ENCODE data around the gene POPDC3.

POPDC3 gene

DNA sequence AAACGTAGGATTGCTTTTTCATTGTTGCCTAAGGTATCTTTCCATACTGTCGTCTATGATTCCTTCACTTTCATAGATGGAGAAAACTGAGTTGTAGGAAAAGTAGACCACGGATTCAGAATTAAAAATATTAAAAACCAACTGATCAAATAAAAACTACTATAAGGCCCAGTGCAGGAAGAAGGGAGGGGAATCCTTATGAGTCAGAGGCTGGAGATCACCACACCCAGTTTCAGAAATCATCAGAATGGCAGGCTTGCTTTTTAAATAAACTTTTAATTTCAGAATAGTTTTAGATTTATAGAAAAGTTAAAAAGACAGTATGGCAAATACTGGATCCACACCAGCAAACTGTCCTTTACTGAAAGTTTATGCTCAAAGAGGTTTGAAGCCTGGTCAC lies 32.0 kb upstream of the POPDC3 start:
- no peaks in the 10 kb centered on the region for H3K27me3 ChIP-seq (ENCODE audit: control insufficient read depth, insufficient read depth, low read length)
- no peak overlapping the region for H3K9ac ChIP-seq (ENCODE audit: low read length)
- no peaks in the 10 kb centered on the region for H3K9me3 ChIP-seq (ENCODE audit: control insufficient read depth, insufficient read depth, low read depth, low read length)
- no peak overlapping the region for H3K27ac ChIP-seq (ENCODE audit: low read depth, low read length)
- H3K4me1 ChIP-seq (ENCODE audit: control insufficient read depth, insufficient read depth, low read length): 0 out of 2 replicates have a peak, but pooled peaks cover 4% of the 10 kb centered on the region
- no peaks in the 10 kb centered on the region for H3K36me3 ChIP-seq (ENCODE audit: control insufficient read depth, insufficient read depth, low read length)
- H3K4me3 ChIP-seq (ENCODE audit: low read depth, low read length): no peak overlapping the region

DNA sequence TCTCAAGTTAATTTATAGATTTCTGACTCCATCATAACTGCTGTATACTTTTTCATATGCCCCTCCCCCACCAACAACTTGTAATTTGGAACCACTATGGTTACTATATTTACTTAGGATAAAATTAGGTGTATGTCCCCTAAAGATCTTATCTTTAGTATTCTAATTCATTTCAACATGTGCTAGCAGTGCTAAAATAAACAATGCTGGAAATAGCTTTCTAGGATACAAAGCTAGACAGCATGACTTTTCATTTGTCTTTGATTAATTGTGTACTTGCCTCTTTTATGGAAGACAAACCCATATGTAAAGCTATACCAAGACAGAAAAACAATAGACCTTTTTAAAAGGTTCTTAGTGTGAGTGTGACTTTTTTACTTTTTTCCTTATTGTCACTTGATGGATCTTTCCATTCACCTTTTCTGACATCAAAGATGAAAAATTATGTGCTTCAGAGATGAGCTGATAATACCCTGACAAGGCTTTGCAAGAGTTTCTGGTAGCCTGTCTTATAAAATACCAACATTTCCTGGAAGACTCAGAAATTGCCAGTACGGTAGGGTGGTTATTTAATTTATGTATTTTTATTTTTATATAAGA lies 31.2 kb upstream of the POPDC3 start:
- no peak overlapping the region for H3K9ac ChIP-seq (ENCODE audit: low read length)
- H3K9me3 ChIP-seq (ENCODE audit: control insufficient read depth, insufficient read depth, low read depth, low read length): no peaks in the 10 kb centered on the region
- H3K4me3 ChIP-seq (ENCODE audit: low read depth, low read length): no peak overlapping the region
- H3K27me3 ChIP-seq (ENCODE audit: control insufficient read depth, insufficient read depth, low read length): no peaks in the 10 kb centered on the region
- no peak overlapping the region for H3K27ac ChIP-seq (ENCODE audit: low read depth, low read length)
- H3K36me3 ChIP-seq (ENCODE audit: control insufficient read depth, insufficient read depth, low read length): no peaks in the 10 kb centered on the region
- H3K4me1 ChIP-seq (ENCODE audit: control insufficient read depth, insufficient read depth, low read length): 0 out of 2 replicates have a peak, but pooled peaks cover 4% of the 10 kb centered on the region

DNA sequence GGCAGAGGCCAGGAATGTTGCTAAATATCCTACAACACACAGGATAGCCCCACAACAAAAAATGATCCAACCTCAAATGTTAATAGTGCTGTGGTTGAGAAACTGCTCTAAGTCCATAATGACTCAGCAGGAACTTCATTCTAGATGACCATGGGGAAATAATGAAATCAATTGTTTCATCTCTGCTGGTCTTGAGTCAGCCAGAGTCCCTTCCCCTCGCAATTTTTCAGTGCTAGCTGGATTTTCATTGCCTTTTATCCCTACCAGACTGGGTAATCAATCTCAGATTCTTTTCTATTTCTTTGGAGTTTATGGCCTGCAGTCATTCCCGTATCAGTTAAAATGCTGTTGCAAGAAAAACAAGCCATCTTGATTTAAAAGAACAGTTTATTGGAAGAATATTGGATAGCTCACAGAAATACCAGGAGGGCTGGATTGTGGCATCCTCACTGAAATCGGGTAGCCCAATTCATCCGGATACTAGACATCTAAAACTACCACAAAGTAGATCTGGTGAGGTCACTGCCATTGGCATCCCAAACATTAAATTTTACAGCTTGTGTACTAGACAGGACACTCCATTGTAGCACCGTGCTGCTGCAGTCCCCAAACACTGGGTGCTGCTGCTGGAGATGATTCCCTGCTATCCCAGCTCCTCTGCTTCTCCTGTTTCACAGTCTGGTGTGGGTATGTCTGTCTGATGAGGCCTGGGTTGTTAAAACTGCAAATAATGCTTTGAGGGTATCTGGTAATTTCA lies 30.3 kb upstream of the POPDC3 start:
- H3K4me1 ChIP-seq (ENCODE audit: control insufficient read depth, insufficient read depth, low read length): 0 out of 2 replicates have a peak, but pooled peaks cover 4% of the 10 kb centered on the region
- no peaks in the 10 kb centered on the region for H3K36me3 ChIP-seq (ENCODE audit: control insufficient read depth, insufficient read depth, low read length)
- H3K4me3 ChIP-seq (ENCODE audit: low read depth, low read length): no peak overlapping the region
- H3K9me3 ChIP-seq (ENCODE audit: control insufficient read depth, insufficient read depth, low read depth, low read length): no peaks in the 10 kb centered on the region
- no peaks in the 10 kb centered on the region for H3K27me3 ChIP-seq (ENCODE audit: control insufficient read depth, insufficient read depth, low read length)
- no peak overlapping the region for H3K27ac ChIP-seq (ENCODE audit: low read depth, low read length)
- no peak overlapping the region for H3K9ac ChIP-seq (ENCODE audit: low read length)

DNA sequence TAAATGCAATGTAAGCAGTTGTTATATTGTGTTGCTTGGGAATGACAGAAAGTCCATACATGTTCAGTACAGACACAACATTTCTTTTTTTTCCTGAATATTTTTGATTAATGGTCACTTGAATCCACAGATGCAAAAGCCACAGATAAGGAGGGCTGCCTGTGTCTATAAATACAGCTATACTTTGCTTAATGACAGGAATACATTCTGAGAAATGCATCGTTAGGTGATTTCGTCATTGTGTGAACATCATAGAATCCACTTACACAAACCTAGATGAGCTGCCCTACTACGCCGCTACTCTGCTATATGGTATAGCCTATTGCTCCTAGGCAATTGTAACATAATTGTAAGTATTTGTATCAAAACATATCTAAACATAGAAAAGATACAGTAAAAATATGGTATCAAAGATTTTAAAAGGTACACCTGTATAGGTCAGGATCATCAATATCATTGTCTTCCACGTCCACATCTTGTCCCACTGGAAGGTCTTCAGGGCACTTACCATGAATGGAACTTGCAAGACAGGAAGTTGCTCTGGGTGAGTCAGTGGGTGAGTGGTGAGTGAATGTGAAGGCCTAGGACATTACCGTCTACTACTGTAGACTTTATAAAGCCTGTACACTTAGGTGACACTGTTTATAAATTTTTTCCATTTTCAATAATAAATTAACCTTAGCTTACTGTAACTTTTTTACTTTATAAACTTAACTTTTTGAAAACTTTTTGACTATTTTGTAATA lies 27.9 kb upstream of the POPDC3 start:
- no peaks in the 10 kb centered on the region for H3K27me3 ChIP-seq (ENCODE audit: control insufficient read depth, insufficient read depth, low read length)

DNA sequence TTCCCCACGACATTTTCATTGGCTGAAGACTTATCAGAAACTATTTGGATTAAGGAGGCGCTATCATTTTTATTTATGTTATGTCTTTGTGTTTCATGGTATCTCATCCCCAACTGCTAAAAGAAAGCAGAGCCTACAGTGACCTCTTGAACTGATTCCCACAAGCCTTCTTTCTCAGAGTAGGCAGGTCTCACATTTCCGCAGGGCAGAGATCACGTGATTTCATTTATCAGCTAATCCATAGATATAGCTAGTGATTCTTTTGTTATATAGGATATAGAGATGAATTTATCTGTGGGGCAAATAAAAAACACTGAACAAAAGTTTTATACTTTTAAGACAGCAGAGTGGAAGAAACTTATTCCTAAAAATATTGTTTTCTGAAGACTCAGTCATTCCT lies 25.0 kb upstream of the POPDC3 start:
- Histone ChIP-seq H3K27me3 (ENCODE audit: control insufficient read depth, insufficient read depth, low read length) (no peaks in the 10 kb centered on the region), H3K4me3 (ENCODE audit: low read depth, low read length) (no peak overlapping the region), H3K9ac (ENCODE audit: low read length) (no peak overlapping the region), H3K9me3 (ENCODE audit: control insufficient read depth, insufficient read depth, low read depth, low read length) (no peaks in the 10 kb centered on the region), H3K36me3 (ENCODE audit: control insufficient read depth, insufficient read depth, low read length) (no peaks in the 10 kb centered on the region), H3K27ac (ENCODE audit: low read depth, low read length) (no peak overlapping the region), H3K4me1 (ENCODE audit: control insufficient read depth, insufficient read depth, low read length) (no peaks in the 10 kb centered on the region)

More for the DNA sequence above, 27.9 kb upstream of the POPDC3 start:
- Histone ChIP-seq H3K27ac (ENCODE audit: low read depth, low read length) (no peak overlapping the region), H3K4me3 (ENCODE audit: low read depth, low read length) (no peak overlapping the region), H3K9me3 (ENCODE audit: control insufficient read depth, insufficient read depth, low read depth, low read length) (no peaks in the 10 kb centered on the region), H3K36me3 (ENCODE audit: control insufficient read depth, insufficient read depth, low read length) (no peaks in the 10 kb centered on the region), H3K9ac (ENCODE audit: low read length) (no peak overlapping the region), H3K4me1 (ENCODE audit: control insufficient read depth, insufficient read depth, low read length) (0 out of 2 replicates have a peak, but pooled peaks cover 4% of the 10 kb centered on the region)

DNA sequence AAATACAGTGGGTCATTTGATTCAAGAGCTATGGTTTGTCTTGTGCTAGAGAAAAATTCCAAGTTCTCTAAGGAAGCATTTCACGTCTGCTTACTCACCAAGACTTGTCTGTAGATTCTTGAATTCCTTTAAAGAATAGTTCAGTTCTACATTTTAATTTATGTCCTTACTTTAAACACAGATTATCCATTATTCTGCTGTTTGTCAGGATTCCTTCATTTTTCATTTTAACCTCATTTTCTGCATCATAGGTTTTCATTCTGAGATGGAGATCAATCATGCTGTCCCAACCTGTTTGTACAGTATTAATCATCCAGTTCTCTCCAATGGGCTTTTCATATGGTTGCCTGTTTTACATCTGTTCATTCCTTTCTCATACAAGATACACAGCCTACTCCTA lies 24.5 kb upstream of the POPDC3 start:
- no peak overlapping the region for H3K27ac ChIP-seq (ENCODE audit: low read depth, low read length)
- H3K36me3 ChIP-seq (ENCODE audit: control insufficient read depth, insufficient read depth, low read length): no peaks in the 10 kb centered on the region
- H3K4me1 ChIP-seq (ENCODE audit: control insufficient read depth, insufficient read depth, low read length): no peaks in the 10 kb centered on the region
- H3K9ac ChIP-seq (ENCODE audit: low read length): no peak overlapping the region
- H3K9me3 ChIP-seq (ENCODE audit: control insufficient read depth, insufficient read depth, low read depth, low read length): no peaks in the 10 kb centered on the region
- H3K4me3 ChIP-seq (ENCODE audit: low read depth, low read length): no peak overlapping the region
- no peaks in the 10 kb centered on the region for H3K27me3 ChIP-seq (ENCODE audit: control insufficient read depth, insufficient read depth, low read length)

DNA sequence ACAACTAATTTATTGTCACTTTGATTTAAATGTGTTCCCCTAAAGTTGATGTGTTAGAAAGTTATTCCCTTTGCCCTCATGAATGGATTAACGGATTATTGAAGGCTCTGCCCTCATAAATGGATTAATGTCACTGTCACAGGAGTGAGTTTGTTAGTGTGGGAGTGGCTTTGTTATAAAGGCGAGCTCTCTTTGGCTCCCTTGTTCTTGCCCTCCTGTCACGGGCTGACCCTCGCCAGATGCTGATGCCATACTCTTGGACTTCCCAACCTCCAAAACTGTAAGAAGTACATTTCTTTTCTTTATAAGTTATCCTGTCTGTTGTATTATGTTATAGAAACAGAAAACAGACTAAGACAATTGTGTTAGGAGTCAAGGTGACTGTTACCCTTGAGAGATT lies 22.7 kb upstream of the POPDC3 start:
- Histone ChIP-seq H3K9ac (ENCODE audit: low read length) (no peak overlapping the region), H3K36me3 (ENCODE audit: control insufficient read depth, insufficient read depth, low read length) (no peaks in the 10 kb centered on the region), H3K4me1 (ENCODE audit: control insufficient read depth, insufficient read depth, low read length) (no peaks in the 10 kb centered on the region), H3K4me3 (ENCODE audit: low read depth, low read length) (no peak overlapping the region), H3K27ac (ENCODE audit: low read depth, low read length) (no peak overlapping the region), H3K9me3 (ENCODE audit: control insufficient read depth, insufficient read depth, low read depth, low read length) (no peaks in the 10 kb centered on the region), H3K27me3 (ENCODE audit: control insufficient read depth, insufficient read depth, low read length) (no peaks in the 10 kb centered on the region)

DNA sequence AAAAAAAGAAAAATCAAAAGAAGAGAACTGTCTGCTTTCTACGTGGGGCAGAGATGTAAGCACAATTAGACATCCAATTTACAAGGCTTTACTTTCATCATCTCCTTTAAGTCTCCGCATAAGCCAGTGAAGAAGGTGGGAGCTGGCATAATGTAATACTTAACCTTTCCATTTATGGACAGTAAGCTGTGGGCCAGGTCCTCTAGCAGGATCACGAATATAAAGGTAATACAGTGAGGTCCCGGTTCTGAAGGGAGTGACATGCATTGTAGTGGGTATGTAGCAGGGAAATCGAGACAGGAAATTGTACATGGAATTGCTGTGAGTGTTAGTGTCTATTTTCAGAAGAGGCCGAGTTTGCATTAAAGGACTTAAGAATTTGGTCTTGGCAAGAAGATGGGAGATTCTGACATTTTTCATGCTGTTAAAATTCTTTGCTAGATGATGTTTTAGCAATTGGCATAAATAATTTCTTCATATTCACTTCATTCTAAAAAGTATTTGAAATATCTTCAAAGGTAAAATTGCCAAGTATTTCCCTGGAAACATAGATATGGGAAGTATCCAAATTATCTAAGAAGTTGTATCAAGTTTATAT lies 20.4 kb upstream of the POPDC3 start:
- no peak overlapping the region for H3K9ac ChIP-seq (ENCODE audit: low read length)
- no peak overlapping the region for H3K27ac ChIP-seq (ENCODE audit: low read depth, low read length)
- no peaks in the 10 kb centered on the region for H3K9me3 ChIP-seq (ENCODE audit: control insufficient read depth, insufficient read depth, low read depth, low read length)
- H3K27me3 ChIP-seq (ENCODE audit: control insufficient read depth, insufficient read depth, low read length): no peaks in the 10 kb centered on the region
- no peak overlapping the region for H3K4me3 ChIP-seq (ENCODE audit: low read depth, low read length)
- no peaks in the 10 kb centered on the region for H3K36me3 ChIP-seq (ENCODE audit: control insufficient read depth, insufficient read depth, low read length)
- no peaks in the 10 kb centered on the region for H3K4me1 ChIP-seq (ENCODE audit: control insufficient read depth, insufficient read depth, low read length)

DNA sequence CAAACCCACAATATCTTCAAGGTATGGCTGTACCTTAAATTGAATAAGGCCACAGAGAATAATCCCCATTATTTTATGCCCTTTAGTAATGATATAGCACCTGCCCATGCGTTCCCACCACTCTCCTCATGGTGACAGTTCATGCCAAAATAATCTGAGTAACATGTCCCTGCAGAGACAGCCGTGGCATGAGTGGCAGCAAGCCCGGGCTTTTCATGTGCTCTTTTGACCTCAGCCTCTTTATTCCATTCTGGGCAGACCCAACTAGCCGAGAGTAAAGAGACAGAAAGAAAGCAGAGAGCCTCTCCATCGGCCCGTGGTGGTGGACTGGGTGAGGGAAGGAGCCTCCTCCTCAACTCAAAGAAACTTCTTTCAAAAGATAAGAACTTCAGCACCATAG lies 19.9 kb upstream of the POPDC3 start:
- no peak overlapping the region for H3K27ac ChIP-seq (ENCODE audit: low read depth, low read length)
- H3K27me3 ChIP-seq (ENCODE audit: control insufficient read depth, insufficient read depth, low read length): no peaks in the 10 kb centered on the region
- no peaks in the 10 kb centered on the region for H3K9me3 ChIP-seq (ENCODE audit: control insufficient read depth, insufficient read depth, low read depth, low read length)
- H3K36me3 ChIP-seq (ENCODE audit: control insufficient read depth, insufficient read depth, low read length): no peaks in the 10 kb centered on the region
- H3K4me3 ChIP-seq (ENCODE audit: low read depth, low read length): no peak overlapping the region
- H3K9ac ChIP-seq (ENCODE audit: low read length): no peak overlapping the region
- peaks cover under 1% of the 10 kb centered on the region; the same call in 1 of the 2 replicates for H3K4me1 ChIP-seq (ENCODE audit: control insufficient read depth, insufficient read depth, low read length)

DNA sequence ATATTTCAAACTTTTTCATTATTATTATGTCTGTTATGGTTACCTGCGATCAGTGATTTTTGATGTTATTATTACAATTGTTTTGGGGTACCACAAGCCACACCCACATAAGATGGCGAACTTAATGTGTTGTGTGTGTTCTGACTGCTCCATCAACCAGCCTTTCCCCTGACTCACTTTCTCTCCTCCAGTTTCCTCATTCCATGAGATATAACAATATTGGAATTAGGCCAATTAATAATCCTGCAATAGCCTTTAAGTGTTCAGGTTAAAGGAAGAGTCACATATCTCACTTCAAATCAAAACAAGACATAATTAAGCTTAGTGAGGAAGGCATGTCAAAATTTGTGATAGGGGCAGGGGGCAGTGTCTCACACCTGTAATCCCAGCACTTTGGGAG lies 16.3 kb upstream of the POPDC3 start:
- H3K9me3 ChIP-seq (ENCODE audit: control insufficient read depth, insufficient read depth, low read depth, low read length): no peaks in the 10 kb centered on the region
- H3K36me3 ChIP-seq (ENCODE audit: control insufficient read depth, insufficient read depth, low read length): no peaks in the 10 kb centered on the region
- H3K27me3 ChIP-seq (ENCODE audit: control insufficient read depth, insufficient read depth, low read length): no peaks in the 10 kb centered on the region
- no peak overlapping the region for H3K4me3 ChIP-seq (ENCODE audit: low read depth, low read length)
- peaks cover 5% of the 10 kb centered on the region; the same call in 1 of the 2 replicates for H3K4me1 ChIP-seq (ENCODE audit: control insufficient read depth, insufficient read depth, low read length)
- H3K9ac ChIP-seq (ENCODE audit: low read length): no peak overlapping the region
- H3K27ac ChIP-seq (ENCODE audit: low read depth, low read length): no peak overlapping the region

DNA sequence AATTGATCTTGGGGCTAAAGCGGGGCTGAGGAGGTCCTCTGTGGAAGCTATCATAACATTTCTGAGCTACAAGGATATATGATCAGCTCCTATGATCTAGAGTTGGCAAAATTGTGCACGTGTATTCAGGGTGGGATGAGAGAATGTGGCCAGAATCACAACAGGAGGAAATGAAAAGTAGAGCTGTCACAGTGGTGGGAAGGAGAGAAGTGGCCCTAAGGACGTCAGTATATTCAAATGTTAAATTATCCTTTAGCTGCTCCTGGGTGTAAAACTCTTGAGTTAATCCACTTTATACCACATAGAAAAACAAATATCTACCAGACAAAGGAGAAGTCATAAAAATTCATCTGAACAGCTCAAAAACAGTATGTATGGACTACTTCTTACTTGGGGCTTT lies 14.8 kb upstream of the POPDC3 start:
- Histone ChIP-seq H3K36me3 (ENCODE audit: control insufficient read depth, insufficient read depth, low read length) (no peaks in the 10 kb centered on the region), H3K27ac (ENCODE audit: low read depth, low read length) (no peak overlapping the region), H3K27me3 (ENCODE audit: control insufficient read depth, insufficient read depth, low read length) (no peaks in the 10 kb centered on the region), H3K9ac (ENCODE audit: low read length) (no peak overlapping the region), H3K9me3 (ENCODE audit: control insufficient read depth, insufficient read depth, low read depth, low read length) (no peaks in the 10 kb centered on the region), H3K4me1 (ENCODE audit: control insufficient read depth, insufficient read depth, low read length) (peaks cover 5% of the 10 kb centered on the region; the same call in 1 of the 2 replicates), H3K4me3 (ENCODE audit: low read depth, low read length) (no peak overlapping the region)

Data from HUES6 (cell line).